Adrenal gland (tissue), 12 donors: ENCODE results near the gene ENPP7. TPM values are rescaled to one million over a fixed set of nuclear protein-coding genes. Genes with fewer than 3 reads are reported as not detected.

ENCODE experiments used
- DNase-seq, 7 donors: peaks; one replicate each; pipeline ENCODE4 v3.0.0-alpha.2; 2019 to 2020
- H3K27ac ChIP-seq, 5 donors: fragments of 200-600 bp; sonication (generic) in 4 of 5; 1 replicate in 3 of 5; 2 replicates in 2 of 5; pipeline versions ENCODE4 v1.5.1 to v1.8.0; 2016 to 2020; ENCODE audit warnings: mild to moderate bottlenecking in 1 of 5
- H3K27me3 ChIP-seq: fragments of 200-600 bp; 2 replicates; pipeline ENCODE4 v1.8.0; 2021
- H3K36me3 ChIP-seq, 2 donors: fragments of 200-600 bp; replicated peaks in 1 of 2; 1 replicate in 1 of 2; 2 replicates in 1 of 2; pipeline versions ENCODE4 v1.5.1 to v1.8.0; 2018 to 2022
- H3K4me1 ChIP-seq, 2 donors: fragments of 200-600 bp; replicated peaks in 1 of 2; 1 replicate in 1 of 2; 2 replicates in 1 of 2; pipeline versions ENCODE4 v1.5.1 to v1.8.0; 2018 to 2021
- H3K4me3 ChIP-seq, 4 donors: fragments of 200-600 bp; sonication (generic) in 3 of 4; one replicate each; pipeline ENCODE4 v1.5.1; 2016 to 2018
- H3K9me3 ChIP-seq, 3 donors: fragments of 200-600 bp; sonication (generic) in 1 of 3; replicated peaks in 1 of 3; 1 replicate in 2 of 3; 2 replicates in 1 of 3; pipeline versions ENCODE4 v1.5.1 to v1.8.0; 2016 to 2021
- POLR2A ChIP-seq, 2 donors: fragments of 450-650 bp; IDR thresholded peaks; one replicate each; pipeline ENCODE4 v1.6.1; 2017; ENCODE audit warnings: antibody characterized with exemption in 2 of 2, mild to moderate bottlenecking in 2 of 2, moderate library complexity in 1 of 2
- WGBS, 4 donors: extraction: QIAGEN DNeasy Blood & Tissue Kit in 2 of 4; methylation state at CpG; one replicate each; pipeline versions ENCODE4 v1.1.5 to v1.1.7; 2013 to 2017; 5-methylcytosine and 5-hydroxymethylcytosine counted together
- intact Hi-C, 2 donors: fragments of 100-400 bp; cut with DNase I; formaldehyde crosslinking; loops; one replicate each; pipeline versions ENCODE4 v1.14.1 to v1.15.0; 2022 to 2023
- polyA plus RNA-seq, 3 donors: library from polyadenylated mRNA; stranded (reverse); fragments of 200-250 nt in 2 of 3; fragments of 350-450 nt in 1 of 3; fragmentation: Illumina TruSeq in 1 of 3; extraction: RNeasy Lipid Tissue Mini Kit (QIAGEN cat#74804) in 1 of 3; gene quantifications; one replicate each; pipeline ENCODE4 v1.2.3, GENCODE V29; 2013 to 2014
- total RNA-seq, 9 donors: library from RNA; depleted of rRNA in 4 of 9; stranded (reverse); fragments of >200 nt in 4 of 9; fragments of 120-200 nt in 1 of 9; fragmentation: NEBNext Ultra II Directional in 1 of 9; extraction: Animal tissue kit (Norgen Biotek cat#: 25700) in 1 of 9; gene quantifications; one replicate each; pipeline versions ENCODE4 v1.1.0 to v1.2.4, GENCODE V29; 2013 to 2023
- TF ChIP-seq, protein P1 (sequence below), 6 experiments: fragments of 450-650 bp in 4 of 6; fragments of 200-600 bp in 2 of 6; sonication (generic) in 1 of 6; IDR thresholded peaks; 1 replicate in 5 of 6; 2 replicates in 1 of 6; pipeline versions ENCODE4 v1.5.1 to v1.8.0; 2016 to 2021; ENCODE audit warnings: antibody characterized with exemption in 6 of 6, mild to moderate bottlenecking in 2 of 6, moderate library complexity in 1 of 6
- donor health status: healthy with polysubstance abuse.
- donor health status: Bipolar disorder and iron deficiency.
- donor health status: DM: yes; HTN: yes; CAD: no.
- donor health status: DM: no; HTN: no; CAD: no.
- donor health status: DM: no; HTN: no; CAD: no.
- donor health status: DM: yes; HTN: yes; CAD: no.

The ENPP7 gene
- total and polyA plus RNA-seq, 12 donors = 0.39 TPM; not detected in 11

DNA sequence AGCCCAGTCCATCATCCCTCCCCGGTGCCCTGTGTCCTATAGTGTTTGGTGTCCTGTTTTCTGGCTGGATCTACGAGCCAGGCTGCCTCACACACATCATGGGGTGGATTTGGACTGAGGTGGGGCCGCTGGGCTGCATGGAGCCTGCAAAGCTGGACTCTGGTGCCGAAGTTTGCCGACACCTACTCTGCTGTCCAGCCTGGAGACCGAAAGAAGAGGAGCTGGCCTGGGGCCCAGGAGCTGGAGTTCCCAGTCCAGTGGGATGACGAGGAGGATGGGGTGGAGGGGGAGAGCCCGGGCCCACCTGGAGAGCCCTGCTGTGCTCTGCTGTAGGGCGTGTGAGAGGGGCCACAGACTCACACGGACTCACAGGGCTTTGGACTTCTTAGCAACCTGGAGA lies 40.3 kb upstream of the ENPP7 start:
- intact Hi-C loops = loop anchor here in 1 of 2 donors (10.0 kb wide), 1 partner anchor 596 kb away; no protein-coding TSS in a partner anchor
- Histone ChIP-seq H3K9me3 (no peaks in the 10 kb centered on the region), H3K36me3 (no peaks in the 10 kb centered on the region), H3K4me3 (no peak overlapping the region), H3K27me3 (peaks cover 3% of the 10 kb centered on the region), H3K4me1 (peaks cover 0 to under 1% of the 10 kb centered on the region in 2 donors), H3K27ac (no peak overlapping the region)
- WGBS, 4 donors = 58 to 80% (median 65%) methylated on average over 4 to 10 of the region's 10 CpGs
- no peak for TF ChIP-seq POLR2A (IDR thresholded peaks at IDR 0.05)
- TF ChIP-seq, protein P1, sequence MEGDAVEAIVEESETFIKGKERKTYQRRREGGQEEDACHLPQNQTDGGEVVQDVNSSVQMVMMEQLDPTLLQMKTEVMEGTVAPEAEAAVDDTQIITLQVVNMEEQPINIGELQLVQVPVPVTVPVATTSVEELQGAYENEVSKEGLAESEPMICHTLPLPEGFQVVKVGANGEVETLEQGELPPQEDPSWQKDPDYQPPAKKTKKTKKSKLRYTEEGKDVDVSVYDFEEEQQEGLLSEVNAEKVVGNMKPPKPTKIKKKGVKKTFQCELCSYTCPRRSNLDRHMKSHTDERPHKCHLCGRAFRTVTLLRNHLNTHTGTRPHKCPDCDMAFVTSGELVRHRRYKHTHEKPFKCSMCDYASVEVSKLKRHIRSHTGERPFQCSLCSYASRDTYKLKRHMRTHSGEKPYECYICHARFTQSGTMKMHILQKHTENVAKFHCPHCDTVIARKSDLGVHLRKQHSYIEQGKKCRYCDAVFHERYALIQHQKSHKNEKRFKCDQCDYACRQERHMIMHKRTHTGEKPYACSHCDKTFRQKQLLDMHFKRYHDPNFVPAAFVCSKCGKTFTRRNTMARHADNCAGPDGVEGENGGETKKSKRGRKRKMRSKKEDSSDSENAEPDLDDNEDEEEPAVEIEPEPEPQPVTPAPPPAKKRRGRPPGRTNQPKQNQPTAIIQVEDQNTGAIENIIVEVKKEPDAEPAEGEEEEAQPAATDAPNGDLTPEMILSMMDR (IDR thresholded peaks at IDR 0.05) = no peak
- no peak for DNase-seq

DNA sequence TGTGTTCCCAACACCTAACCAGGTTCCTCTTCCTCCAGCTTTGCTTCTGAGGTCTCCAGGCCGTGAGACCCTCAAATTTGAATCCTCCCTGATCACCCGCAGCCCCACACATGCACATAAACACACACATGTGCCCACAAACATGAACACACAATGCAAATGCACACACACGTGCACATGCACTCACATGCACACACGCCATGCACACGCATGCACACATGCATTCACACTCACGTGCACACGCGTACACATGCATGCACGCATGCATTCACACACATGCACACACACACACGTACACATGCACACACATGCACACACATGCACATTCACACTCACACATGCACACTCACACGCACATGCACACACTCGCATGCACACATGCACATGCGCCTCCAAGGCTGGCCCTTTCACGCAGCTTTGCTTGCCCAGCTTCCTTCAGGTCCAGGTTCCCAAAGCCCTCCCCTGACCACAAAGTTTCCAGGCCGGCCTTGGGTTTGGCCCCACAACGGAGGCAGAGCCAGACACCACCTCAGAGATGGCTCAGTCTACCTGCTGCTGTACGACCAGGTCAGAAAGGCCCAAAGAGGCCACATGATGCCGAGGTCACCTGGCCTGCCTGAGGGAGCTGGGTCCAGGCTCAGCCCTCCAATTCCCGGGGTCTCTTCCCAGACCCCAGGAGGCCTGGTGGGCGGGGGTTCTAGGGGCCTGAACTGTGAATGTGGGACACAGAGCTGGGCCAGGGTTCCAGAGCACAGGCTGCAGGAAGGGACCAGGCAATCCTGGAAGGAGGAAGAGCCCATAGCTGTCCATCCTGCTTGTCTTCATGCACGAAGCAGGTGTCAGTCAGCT lies 39.5 kb upstream of the ENPP7 start:
- Histone ChIP-seq H3K36me3 (no peaks in the 10 kb centered on the region), H3K4me3 (no peak overlapping the region), H3K4me1 (peaks cover 0 to 8% of the 10 kb centered on the region in 2 donors), H3K27ac (no peak overlapping the region), H3K27me3 (no peaks in the 10 kb centered on the region), H3K9me3 (no peaks in the 10 kb centered on the region)
- TF ChIP-seq, protein P1 (IDR thresholded peaks at IDR 0.05) = no peak
- no peak for TF ChIP-seq POLR2A (IDR thresholded peaks at IDR 0.05)
- no peak for DNase-seq
- intact Hi-C loops = loop anchor here in 1 of 2 donors (10.0 kb wide), 1 partner anchor 596 kb away; no protein-coding TSS in a partner anchor
- 76 to 81% (median 78%) methylated on average over 17 to 21 of the region's 21 CpGs for WGBS, 4 donors

DNA sequence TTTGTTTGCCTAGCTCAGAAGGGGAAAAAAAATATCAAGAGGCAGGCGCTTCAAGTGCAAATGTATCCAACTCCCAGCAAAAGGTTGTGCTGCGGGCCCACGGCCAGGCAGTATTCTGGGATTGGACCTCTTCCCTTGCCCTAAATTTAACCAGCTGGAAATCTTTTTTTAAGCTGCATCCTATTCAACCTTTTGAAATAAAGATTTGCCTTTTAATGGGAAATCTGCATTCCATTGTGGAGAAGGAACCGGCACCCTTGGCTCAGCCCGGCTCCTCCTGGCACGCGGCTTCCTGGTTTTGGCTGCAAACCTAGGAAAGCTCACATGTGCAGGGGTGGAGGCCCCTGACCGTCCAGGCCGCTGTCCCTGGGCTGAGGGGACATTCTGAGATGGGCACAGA lies 38.8 kb upstream of the ENPP7 start:
- H3K27ac ChIP-seq = no peak overlapping the region
- intact Hi-C loops = loop anchor here in 1 of 2 donors (10.0 kb wide), 1 partner anchor 597 kb away; no protein-coding TSS in a partner anchor
- no peak for TF ChIP-seq POLR2A (IDR thresholded peaks at IDR 0.05)
- TF ChIP-seq, protein P1 (IDR thresholded peaks at IDR 0.05) = no peak
- H3K9me3 ChIP-seq = no peaks in the 10 kb centered on the region
- no peak overlapping the region for H3K4me3 ChIP-seq
- WGBS, 4 donors = 64 to 74% (median 70%) methylated on average over 9 of the region's 9 CpGs
- H3K4me1 ChIP-seq = peaks cover 0 to 8% of the 10 kb centered on the region in 2 donors
- no peaks in the 10 kb centered on the region for H3K36me3 ChIP-seq
- no peaks in the 10 kb centered on the region for H3K27me3 ChIP-seq
- DNase-seq = no peak

DNA sequence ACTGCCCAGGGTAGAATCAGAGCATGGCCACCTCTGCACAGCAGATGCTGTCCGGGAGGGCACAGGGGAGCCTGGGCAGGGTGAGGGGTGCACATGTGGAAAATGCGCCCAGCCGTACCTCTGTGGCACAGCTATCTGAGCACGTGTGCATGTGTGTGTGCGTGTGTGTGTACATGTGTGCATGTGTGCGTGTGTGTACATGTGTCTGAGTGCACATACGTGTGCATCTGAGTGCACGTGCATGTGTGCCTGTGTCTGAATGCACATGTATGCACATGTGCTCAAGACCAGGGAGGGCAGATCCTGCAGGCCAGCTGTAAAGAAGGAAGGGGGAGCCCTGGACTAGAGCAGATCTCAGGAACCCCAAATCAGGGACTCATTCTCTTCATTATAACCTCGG lies 37.3 kb upstream of the ENPP7 start:
- Histone ChIP-seq H3K27me3 (no peaks in the 10 kb centered on the region), H3K9me3 (no peaks in the 10 kb centered on the region), H3K36me3 (no peaks in the 10 kb centered on the region), H3K4me1 (peaks cover 0 to 8% of the 10 kb centered on the region in 2 donors), H3K4me3 (no peak overlapping the region), H3K27ac (no peak overlapping the region)
- intact Hi-C loops = loop anchor here in 1 of 2 donors (10.0 kb wide), 1 partner anchor 599 kb away; no protein-coding TSS in a partner anchor
- no peak for DNase-seq
- WGBS, 4 donors = 61 to 91% (median 69%) methylated on average over 8 to 9 of the region's 9 CpGs
- no peak for TF ChIP-seq POLR2A (IDR thresholded peaks at IDR 0.05)
- TF ChIP-seq, protein P1 (IDR thresholded peaks at IDR 0.05) = no peak
